K562 (cell line): ENCODE results near the gene PARD3. TPM values are rescaled to one million over a fixed set of nuclear protein-coding genes. Genes with fewer than 3 reads are reported as not detected.

Source experiments
- ATAC-seq: fragments of 200-7000 bp; cut with Tn5 transposase; 3 replicates; pipeline ENCODE4 v1.9.1; 2020; ENCODE audit warnings: moderate library complexity
- BruUV-seq: library from RNA; stranded (reverse); fragments of 400-500 nt; replicated peaks from 2 replicates; lab custom pipeline; 2021; lab: Mats Ljungman, UMichigan
- CTCF ChIA-PET: fragments of 300-600 bp; formaldehyde crosslinking; extraction: SDS; loops from one replicate; lab custom pipeline; 2021; ENCODE audit warnings: low intra/inter-chr PET ratio; lab: Yijun Ruan, JAX
- POLR2A ChIA-PET: fragments of 300-600, 350-650 bp; sonication (Branson Sonifier 250); formaldehyde crosslinking; extraction: SDS; loops from one replicate; lab custom pipeline; 2021; ENCODE audit warnings: antibody characterized with exemption, inconsistent platforms; lab: Yijun Ruan, JAX
- DNase-seq, 4 experiments: peaks; one replicate each; pipeline versions ENCODE4 v3.0.0 to v3.0.0-alpha.2; 2011 to 2018; ENCODE audit warnings: low spot score in 3 of 4, mixed read lengths in 3 of 4; ENCODE audit errors: extremely low read depth in 1 of 4
- FAIRE-seq: peaks from 2 replicates; lab custom pipeline; 2011; peaks lifted over from hg19 to GRCh38; lab: Jason Lieb, UNC
- H2AFZ ChIP-seq: 2 replicates; pipeline ENCODE4 v1.6.0; 2011; ENCODE audit warnings: low read depth, low read length, control low read depth, inconsistent platforms
- H3K27ac ChIP-seq: fragments of 200-600 bp; 3 replicates; pipeline ENCODE4 v1.8.0; 2011; ENCODE audit warnings: low read depth, mild to moderate bottlenecking, control low read depth, inconsistent platforms, low read length, moderate library complexity, mixed read lengths; ENCODE audit errors: extremely low read depth
- H3K27me3 ChIP-seq, 2 experiments: fragments of 300-600 bp in 1 of 2; 2 replicates in 1 of 2; 3 replicates in 1 of 2; pipeline versions ENCODE4 v1.6.0 to v1.8.0; 2011; ENCODE audit warnings: inconsistent platforms in 2 of 2, low read length in 2 of 2, mild to moderate bottlenecking in 1 of 2, mixed read lengths in 1 of 2, moderate library complexity in 1 of 2; ENCODE audit not compliant: control insufficient read depth in 2 of 2, insufficient read depth in 2 of 2
- H3K36me3 ChIP-seq: fragments of 300-600 bp; 3 replicates; pipeline ENCODE4 v1.8.0; 2011; ENCODE audit warnings: mild to moderate bottlenecking, low read length, inconsistent platforms; ENCODE audit not compliant: control insufficient read depth, insufficient read depth
- H3K4me1 ChIP-seq, 2 experiments: fragments of 200-600 bp in 1 of 2; replicated peaks in 1 of 2; 2 replicates in 1 of 2; 3 replicates in 1 of 2; pipeline versions ENCODE4 v1.5.1 to v1.8.0; 2011; ENCODE audit warnings: inconsistent platforms in 2 of 2, low read length in 2 of 2, mild to moderate bottlenecking in 1 of 2, mixed read lengths in 1 of 2, moderate library complexity in 1 of 2; ENCODE audit not compliant: control insufficient read depth in 2 of 2, insufficient read depth in 2 of 2
- H3K4me2 ChIP-seq: 2 replicates; pipeline ENCODE4 v1.6.1; 2011; ENCODE audit warnings: low read length, control low read depth, inconsistent platforms, mixed read lengths; ENCODE audit not compliant: insufficient read depth
- H3K4me3 ChIP-seq: fragments of 200-600 bp; sonication (generic), shearing (Covaris generic); 2 replicates; pipeline ENCODE4 v1.5.1; 2016; ENCODE audit warnings: control low read depth, inconsistent platforms
- H3K79me2 ChIP-seq: fragments of 200-600 bp; 3 replicates; pipeline ENCODE4 v1.8.0; 2011; ENCODE audit warnings: low read length, inconsistent platforms; ENCODE audit not compliant: control insufficient read depth, insufficient read depth
- H3K9ac ChIP-seq, 2 experiments: 2 replicates each; pipeline versions ENCODE4 v1.6.0 to v1.6.1; 2011; ENCODE audit warnings: low read depth in 2 of 2, low read length in 2 of 2, control low read depth in 1 of 2, inconsistent platforms in 1 of 2, mild to moderate bottlenecking in 1 of 2, mixed read lengths in 1 of 2; ENCODE audit not compliant: insufficient read depth in 1 of 2
- H3K9me1 ChIP-seq: one replicate; pipeline ENCODE4 v1.6.0; 2011; ENCODE audit warnings: inconsistent platforms, mild to moderate bottlenecking, low read length, moderate library complexity; ENCODE audit not compliant: control insufficient read depth, insufficient read depth
- H3K9me3 ChIP-seq: replicated peaks from 2 replicates; pipeline ENCODE4 v1.5.1; 2011; ENCODE audit warnings: low read depth, low read length, inconsistent platforms; ENCODE audit not compliant: control insufficient read depth, insufficient read depth
- H4K20me1 ChIP-seq: replicated peaks from 2 replicates; pipeline ENCODE4 v1.6.1; 2011; ENCODE audit warnings: low read length, inconsistent platforms, mixed read lengths; ENCODE audit not compliant: control insufficient read depth, insufficient read depth
- ARID2 ChIP-seq: fragments of 450-650 bp; IDR thresholded peaks from 2 replicates; pipeline ENCODE4 v1.6.1; 2017; ENCODE audit warnings: antibody characterized with exemption, mild to moderate bottlenecking
- ATF6 ChIP-seq: sonication (generic); formaldehyde crosslinking; IDR thresholded peaks from 2 replicates; pipeline ENCODE4 v1.4.0; 2020; ENCODE audit warnings: mild to moderate bottlenecking, missing genetic modification reagents
- CEBPG ChIP-seq, 3 experiments: fragments of 200-800 bp in 1 of 3; sonication (Bioruptor generic) in 1 of 3; sonication (generic) in 1 of 3; formaldehyde crosslinking in 1 of 3; IDR thresholded peaks in 2 of 3; conservative IDR thresholded peaks in 1 of 3; 2 replicates each; pipeline versions ENCODE4 v1.6.1 to v1.8.0; 2016 to 2022; ENCODE audit warnings: missing compliant biosample characterization in 2 of 3, missing genetic modification characterization in 2 of 3, mild to moderate bottlenecking in 1 of 3, missing genetic modification reagents in 1 of 3
- CHAMP1 ChIP-seq: fragments of 450-650 bp; IDR thresholded peaks from 2 replicates; pipeline ENCODE4 v1.6.1; 2016; ENCODE audit warnings: mild to moderate bottlenecking
- EHMT2 ChIP-seq: fragments of 450-650 bp; IDR thresholded peaks from 2 replicates; pipeline ENCODE4 v1.6.1; 2018; ENCODE audit warnings: antibody characterized with exemption
- MEIS2 ChIP-seq: fragments of 450-650 bp; IDR thresholded peaks from 2 replicates; pipeline ENCODE4 v1.6.1; 2014; ENCODE audit warnings: mild to moderate bottlenecking; ENCODE audit not compliant: partially characterized antibody
- PHB2 ChIP-seq: fragments of 450-650 bp; IDR thresholded peaks from 2 replicates; pipeline ENCODE4 v1.6.1; 2017; ENCODE audit warnings: low read depth
- PML ChIP-seq: IDR thresholded peaks from 2 replicates; pipeline ENCODE4 v1.6.1; 2012; ENCODE audit warnings: low read length, inconsistent platforms
- TAL1 ChIP-seq: fragments of 450-650 bp; IDR thresholded peaks from 2 replicates; pipeline ENCODE4 v1.6.1; 2016; ENCODE audit warnings: mild to moderate bottlenecking
- TSHZ1 ChIP-seq: fragments of 250-450 bp; sonication (Bioruptor Pico); IDR thresholded peaks from 2 replicates; pipeline ENCODE4 v1.4.0; 2020; ENCODE audit warnings: mild to moderate bottlenecking, moderate library complexity
- ZNF124 ChIP-seq: sonication (generic); formaldehyde crosslinking; IDR thresholded peaks from 2 replicates; pipeline ENCODE4 v1.8.1; 2022; ENCODE audit warnings: missing genetic modification reagents
- ZNF174 ChIP-seq: fragments of 250-450 bp; sonication (Bioruptor Pico); IDR thresholded peaks from 2 replicates; pipeline ENCODE4 v1.4.0; 2020; ENCODE audit warnings: mild to moderate bottlenecking
- ZNF347 ChIP-seq: fragments of 450-650 bp; formaldehyde crosslinking; IDR thresholded peaks from 2 replicates; pipeline ENCODE4 v1.4.0; 2020; ENCODE audit warnings: low read depth, mild to moderate bottlenecking, moderate library complexity
- WGBS: fragments of 100-300 bp; shearing (Covaris generic); methylation state at CpG from one replicate; pipeline ENCODE4 v1.1.6; 2016; ENCODE audit warnings: low coverage, mixed read lengths; ENCODE audit not compliant: insufficient coverage; ENCODE audit errors: missing lambda C conversion rate; 5-methylcytosine and 5-hydroxymethylcytosine counted together
- in situ Hi-C: fragments of 300-500 bp; cut with MboI; formaldehyde crosslinking; loops from 4 replicates; pipeline ENCODE4 v1.15.0; 2018; ENCODE audit warnings: inconsistent platforms, mixed read lengths
- intact Hi-C: fragments of 100-400 bp; cut with micrococcal nuclease; formaldehyde crosslinking; loops from 2 replicates; pipeline ENCODE4 v1.14.2; 2022
- polyA plus RNA-seq, 8 experiments: library from polyadenylated mRNA; depleted of rRNA in 4 of 8; stranded (reverse) in 5 of 8; unstranded in 3 of 8; fragments of >200 nt; fragmentation: Nextera tagmentation in 2 of 8; fragmentation: Illumina TruSeq in 1 of 8; extraction: Ambion mirVana in 2 of 8; extraction: Trizol in 1 of 8; gene quantifications; 2 replicates each; pipeline versions ENCODE4 v1.2.1 to v1.2.3, GENCODE V29; 2011 to 2014; ENCODE audit warnings: inconsistent platforms in 1 of 8, missing spikeins in 1 of 8
- total RNA-seq, 7 experiments: library from RNA; depleted of rRNA in 6 of 7; stranded (reverse); fragments of >200 nt in 6 of 7; fragmentation: Illumina TruSeq in 2 of 7; extraction: Trizol in 2 of 7; gene quantifications; 2 replicates each; pipeline versions ENCODE4 v1.2.1 to v1.2.3, GENCODE V29; 2011 to 2021; ENCODE audit warnings: low replicate concordance in 1 of 7

PARD3 gene
- total and polyA plus RNA-seq, 9 of the 15 experiments (the other 6 are each of a cell fraction or from before 2014, with no cell fraction given): 2.7 to 11.7 (median 7.7) TPM

- TF ChIP-seq CEBPG (CRISPR knock-in tag; IDR thresholded peaks at IDR 0.05) (no peak), CEBPG (tag; conservative IDR thresholded peaks at IDR 0.05 in 1 of 2, IDR thresholded peaks at IDR 0.05 in 1 of 2) (no peak), PHB2 (no peak)
These were observed 36.9 kb downstream of the PARD3 start (continued) for GRCh38 chr10:34778237-34778636.

- ATAC-seq: no peak
- Histone ChIP-seq H4K20me1 (no peaks in the 10 kb centered on the region; the same call in 1 of the 2 replicates), H3K27me3 (no peaks in the 10 kb centered on the region), H3K4me3 (no peak overlapping the region), H2AFZ (no peak overlapping the region), H3K36me3 (no peaks in the 10 kb centered on the region), H3K9me3 (no peaks in the 10 kb centered on the region), H3K4me1 (peaks cover 0 to 4% of the 10 kb centered on the region in 2 experiments; a peak in 2 of 5 replicates), H3K4me2 (no peak overlapping the region), H3K9me1 (no peaks in the 10 kb centered on the region), H3K79me2 (no peaks in the 10 kb centered on the region), H3K9ac (no peak overlapping the region), H3K27ac (no peak overlapping the region)
- no peak for DNase-seq
- ChIA-PET POLR2A (interaction anchor here (0.8 to 1.0 kb wide), 2 partner anchors 12 to 13 kb away, joined by 3 to 5 read pairs; no protein-coding TSS in a partner anchor), CTCF (no interaction called here)
- BruUV-seq: no TSS peak
- 24% methylated on average over 2 of the region's 2 CpGs for WGBS
- in situ Hi-C loops (no loop called here), intact Hi-C loops (no loop called here)
- TF ChIP-seq MEIS2 (no peak), ATF6 (CRISPR knock-in tag) (no peak), TAL1 (no peak), ZNF174 (CRISPR knock-in tag) (no peak), ZNF347 (CRISPR knock-in tag) (no peak), ARID2 (no peak), TSHZ1 (CRISPR knock-in tag) (no peak), ZNF124 (CRISPR knock-in tag) (no peak), EHMT2 (no peak), CHAMP1 (no peak), PML (no peak)
- no peak for FAIRE-seq
These were observed 38.9 kb downstream of the PARD3 start for GRCh38 chr10:34776090-34776690.
